HG02970 (cell line): ENCODE measurements around the gene CADPS.

Experiments used
- ATAC-seq: cut with Tn5 transposase; IDR thresholded peaks from one replicate; pipeline ENCODE4 v1.9.1; 2021; ENCODE audit warnings: mild to moderate bottlenecking, moderate library complexity, moderate number of reproducible peaks; ENCODE audit not compliant: unreplicated experiment, low FRiP score

Gene CADPS

GRCh38 chr3:62874711-62875557 is at the start of gene CADPS:
CADPS (minus strand) TSS chr3:62875416; CDS start chr3:62875029, 387 bp downstream.
- ATAC-seq, result no peak

DNA sequence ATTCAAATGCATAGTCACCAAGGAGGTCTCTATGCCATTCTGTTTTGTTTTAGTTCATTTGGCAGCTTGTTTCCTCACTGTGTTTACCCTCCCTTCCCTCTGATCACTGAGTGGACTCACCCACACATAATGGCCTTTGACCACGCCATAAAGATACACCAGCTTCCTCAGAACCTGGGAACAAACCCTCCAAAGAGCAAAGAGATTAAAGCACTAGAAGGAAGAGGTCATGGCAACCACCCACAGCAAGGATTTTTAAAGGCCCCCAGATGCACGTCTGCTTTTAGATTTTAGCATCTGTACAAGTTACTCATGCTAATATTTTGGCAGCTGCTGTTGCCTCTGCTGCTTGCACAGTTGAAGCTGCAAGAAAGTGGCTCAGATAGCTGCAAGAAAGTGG is 47.9 kb upstream of the CADPS start:
- ATAC-seq, result no peak

DNA sequence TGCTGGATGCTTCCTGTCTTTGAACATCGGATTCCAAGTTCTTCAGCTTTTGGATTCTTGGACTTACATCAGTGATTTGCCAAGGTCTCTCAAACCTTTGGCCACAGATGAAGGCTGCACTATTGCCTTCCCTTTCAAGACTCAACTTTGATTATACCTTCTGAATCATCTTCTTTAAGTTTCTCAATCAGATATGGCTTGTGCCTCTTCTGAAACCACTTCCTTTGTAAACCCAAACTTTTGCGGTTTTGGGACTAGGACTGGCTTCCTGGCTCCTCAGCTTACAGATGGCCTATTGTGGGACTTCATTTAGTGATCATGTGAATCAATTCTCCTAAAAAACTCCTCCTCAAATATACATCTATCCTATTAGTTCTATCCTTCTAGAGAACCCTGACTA is 47.1 kb upstream of the CADPS start:
- no peak for ATAC-seq

GRCh38 chr3:62920466-62920784 is 45.2 kb upstream of the CADPS start:
- no peak for ATAC-seq

DNA sequence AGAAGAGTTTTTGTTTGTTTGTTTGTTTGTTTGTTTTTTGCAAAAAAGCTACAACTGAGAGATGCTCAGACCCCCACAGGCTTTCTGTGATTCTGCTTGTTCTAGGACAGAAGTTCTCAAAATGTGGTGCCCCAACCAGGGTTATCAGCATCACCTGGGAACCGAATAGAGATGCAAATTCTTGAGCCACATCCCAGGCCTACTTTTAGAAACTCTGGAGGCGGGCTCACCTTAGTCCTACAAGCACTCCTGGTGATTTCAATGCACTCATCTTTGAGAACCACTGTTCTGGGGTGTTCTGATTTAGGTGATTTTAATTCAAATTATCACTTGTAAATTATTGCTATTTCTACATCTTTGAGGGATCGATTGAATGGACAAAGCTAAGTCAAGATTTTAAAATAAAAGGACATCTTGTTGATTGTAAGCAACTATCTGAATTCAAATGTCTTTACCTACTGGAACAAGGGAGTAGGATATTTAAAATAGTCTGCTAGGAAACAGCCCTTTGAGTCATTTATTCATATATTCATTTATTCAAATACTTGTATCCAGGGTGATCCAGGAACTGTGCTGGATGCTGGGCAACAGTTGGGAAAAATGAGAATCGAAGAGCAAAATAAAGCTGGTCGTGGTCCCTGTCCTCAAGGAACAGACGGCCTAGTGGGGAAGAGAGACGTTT is 44.7 kb upstream of the CADPS start:
- ATAC-seq, result no peak

DNA sequence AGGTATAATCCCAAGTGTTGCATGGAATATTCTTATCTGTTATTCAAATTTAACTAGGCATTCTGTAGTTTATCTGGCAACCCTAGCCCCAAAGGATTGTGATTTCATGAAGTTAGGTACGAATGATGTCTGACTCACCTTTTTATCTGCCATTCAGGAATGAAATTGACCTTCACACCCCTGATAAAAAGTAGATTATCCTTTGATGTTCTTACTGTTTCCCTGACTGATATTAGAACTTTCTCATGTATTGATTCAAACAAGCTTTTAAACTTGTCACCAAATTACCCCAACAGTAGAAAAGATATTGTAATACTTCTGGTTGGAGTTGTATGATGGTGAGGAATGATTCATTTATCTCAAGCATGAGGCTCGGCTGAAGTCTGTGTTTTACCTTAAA is 43.6 kb upstream of the CADPS start:
- no peak for ATAC-seq

DNA sequence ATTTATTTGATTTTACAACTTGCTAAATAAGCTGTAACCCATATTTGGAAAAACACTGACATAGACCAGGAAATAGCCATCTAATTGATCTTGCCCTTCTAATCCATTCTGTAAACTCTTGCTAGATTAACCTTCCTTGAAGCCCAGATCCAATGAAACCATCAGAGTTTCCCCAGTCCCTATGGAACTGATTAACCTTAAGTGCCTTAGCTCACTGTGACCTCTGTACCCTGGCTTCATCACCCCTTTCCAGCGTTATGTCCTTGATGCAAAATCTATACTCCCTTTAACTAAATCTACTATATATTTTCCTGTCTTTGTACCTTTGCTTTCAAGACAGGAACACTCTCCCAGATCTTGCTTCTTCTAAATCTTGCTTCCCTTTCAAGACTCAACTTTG is 42.9 kb upstream of the CADPS start:
- ATAC-seq, result no peak

GRCh38 chr3:62911526-62911925 is 36.3 kb upstream of the CADPS start:
- ATAC-seq, result no peak

DNA sequence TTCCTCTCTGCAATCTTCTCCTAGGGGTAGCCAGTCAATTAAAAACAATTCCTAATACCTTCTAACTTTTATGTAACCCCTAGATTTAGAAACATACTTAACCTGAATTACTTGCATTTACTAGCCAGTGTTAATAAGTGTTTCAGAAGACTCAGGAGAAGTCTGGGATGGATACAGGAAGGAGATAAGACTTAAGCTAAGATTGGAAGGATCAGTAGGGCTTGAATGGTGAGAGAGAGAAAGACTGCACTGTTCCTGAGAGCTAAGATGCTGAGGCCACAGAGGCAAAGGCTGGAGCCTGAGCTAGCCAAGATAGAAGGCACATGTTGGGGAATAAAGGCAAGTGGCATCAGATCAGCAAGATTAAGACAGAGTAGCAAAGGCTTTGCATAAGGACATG is 30.1 kb upstream of the CADPS start:
- ATAC-seq, result no peak

GRCh38 chr3:62898530-62899496 is 23.6 kb upstream of the CADPS start:
- no peak for ATAC-seq

DNA sequence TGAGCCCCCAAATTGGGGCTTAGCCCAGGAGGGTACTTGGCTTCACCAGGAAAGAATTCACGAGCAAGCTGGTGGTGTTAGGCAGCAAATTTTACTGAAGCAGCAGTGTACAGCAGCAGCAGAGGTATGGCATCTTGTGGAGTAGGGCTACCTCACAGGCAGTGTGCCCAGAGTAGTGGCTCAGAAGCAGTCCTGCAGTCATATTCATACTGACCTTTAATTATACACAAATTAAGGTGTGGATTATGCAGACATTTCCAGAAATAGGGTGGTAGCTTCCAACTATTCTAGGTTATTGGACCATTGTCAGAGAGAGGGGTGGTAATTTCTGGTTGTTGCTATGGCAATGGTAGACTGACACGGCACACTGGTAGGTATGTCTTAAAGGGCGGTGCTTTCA is 20.7 kb upstream of the CADPS start:
- ATAC-seq, result no peak

- ATAC-seq, result no peak
These were observed 17.7 kb upstream of the CADPS start for GRCh38 chr3:62892951-62893350.

DNA sequence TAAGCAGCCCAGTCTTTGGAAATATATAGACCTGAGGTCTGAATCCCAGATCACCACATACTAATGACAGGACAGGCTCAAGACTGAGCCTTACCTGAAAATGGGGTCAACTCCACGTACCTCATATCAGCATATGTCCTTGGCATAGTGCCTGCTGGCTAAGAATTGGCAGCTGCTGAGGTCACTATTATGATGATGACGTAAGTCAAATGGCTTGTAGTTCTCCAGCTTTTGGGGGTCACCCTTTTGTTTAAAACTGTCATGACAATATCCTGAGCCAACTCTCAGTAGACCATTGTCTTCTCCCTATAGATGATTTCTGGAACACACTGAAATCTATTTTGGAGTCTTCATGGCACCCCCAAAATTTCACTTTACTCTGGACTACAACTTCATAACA is 16.8 kb upstream of the CADPS start:
- ATAC-seq, result no peak

- ATAC-seq, result no peak
These were observed 13.6 kb upstream of the CADPS start for GRCh38 chr3:62888778-62889177.

GRCh38 chr3:62888180-62888579 is 13.0 kb upstream of the CADPS start:
- ATAC-seq, result no peak

DNA sequence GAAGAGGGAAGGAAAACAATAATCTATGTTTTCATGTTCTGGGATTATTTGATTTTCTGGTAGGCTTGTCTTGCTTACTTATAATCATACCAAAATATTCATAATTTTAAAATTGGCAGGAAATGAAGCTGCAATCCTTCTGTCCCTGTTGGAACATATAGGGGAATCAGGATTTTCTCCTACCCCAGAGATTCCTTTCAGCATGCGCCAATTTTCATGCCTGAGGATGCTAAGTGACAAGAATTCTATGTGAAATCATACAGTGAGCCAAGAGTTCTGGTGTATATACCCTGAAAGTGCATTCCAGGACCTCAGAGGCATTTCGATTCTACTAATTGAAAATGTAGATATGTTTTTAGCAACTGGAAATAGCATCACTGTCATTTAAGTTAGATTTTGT is 9.9 kb upstream of the CADPS start:
- no peak for ATAC-seq

- ATAC-seq, result no peak
These were observed 9.1 kb upstream of the CADPS start for GRCh38 chr3:62884096-62884870.

DNA sequence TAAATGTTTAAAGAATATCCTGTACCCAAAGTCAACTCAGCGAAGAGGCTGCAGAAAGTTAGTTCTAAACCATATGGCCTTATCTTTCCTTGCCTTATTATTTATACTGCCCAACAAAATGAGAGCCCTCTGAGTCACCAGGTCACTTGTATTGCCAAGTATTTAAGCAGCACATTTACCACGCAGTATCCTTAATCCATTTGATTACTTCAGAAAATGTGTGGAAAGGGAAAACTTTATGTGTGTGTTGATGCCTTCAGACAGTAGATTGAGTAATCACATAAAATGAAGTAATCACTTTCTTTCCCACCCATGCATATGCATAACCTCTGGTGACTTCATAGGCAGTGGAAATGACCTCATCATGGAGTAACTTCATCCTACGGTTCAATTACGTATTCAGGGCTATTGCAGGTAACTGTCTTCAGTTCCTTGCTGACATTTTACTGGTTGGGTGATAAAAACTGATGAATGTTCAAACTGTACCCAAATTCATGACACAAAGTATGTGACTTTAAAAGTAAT is 7.5 kb upstream of the CADPS start:
- ATAC-seq, result no peak

- no peak for ATAC-seq
These were observed 848 bp upstream of the CADPS start for GRCh38 chr3:62876064-62876463.

- no peak for ATAC-seq
These were observed 364 bp upstream of the CADPS start for GRCh38 chr3:62875558-62876002.
